ENCODE data around the gene PPP1R11. TPM values are rescaled to one million over a fixed set of nuclear protein-coding genes. Genes with fewer than 3 reads are reported as not detected.

Gene PPP1R11
- total and polyA plus RNA-seq, 12 donors: 30.6 to 75.4 (median 46.8) TPM

GRCh38 chr6:30102970-30103871, 36.2 kb downstream of the PPP1R11 start:
- Histone ChIP-seq H3K27me3 (peaks cover 4 to 79% (median 47%) of the 10 kb centered on the region in 7 donors), H3K4me1 (peaks cover 9 to 39% (median 29%) of the 10 kb centered on the region in 9 donors), H3K4me3 (peak overlapping the region in 9 of 10 donors; percentile 20 to 56 (median 49)), H3K27ac (peak overlapping the region in 9 of 10 donors; percentile 33 to 83 (median 65)), H3K9me3 (no peaks in the 10 kb centered on the region), H3K36me3 (no peaks in the 10 kb centered on the region)
- TF ChIP-seq CTCF (IDR thresholded peaks at IDR 0.05): peak; percentile 71 to 94 (median 89)
- peak; percentile 78 to 89 for DNase-seq
- ATAC-seq: peak; percentile 76 to 91 (median 83)
- WGBS, 2 donors: 2 to 3% methylated on average over 36 of the region's 36 CpGs
- intact Hi-C loops (cut with DNase I): loop anchor here in 8 of 10 donors (1.0 to 10.0 kb wide), 9 partner anchors 28 to 292 kb away; partner anchors contain the start of gene PPP1R11 (in 6 of the 8)

GRCh38 chr6:30103872-30104179, 36.8 kb downstream of the PPP1R11 start:
- H3K27me3 ChIP-seq: peaks cover 4 to 79% (median 47%) of the 10 kb centered on the region in 7 donors
- no peaks in the 10 kb centered on the region for H3K9me3 ChIP-seq
- TF ChIP-seq CTCF (IDR thresholded peaks at IDR 0.05): no peak
- no peaks in the 10 kb centered on the region for H3K36me3 ChIP-seq
- intact Hi-C loops (cut with DNase I): loop anchor here in 8 of 10 donors (1.0 to 10.0 kb wide), 8 partner anchors 27 to 291 kb away; partner anchors contain the start of gene PPP1R11 (in 5 of the 8)
- H3K4me3 ChIP-seq: peak overlapping the region in 8 of 10 donors; percentile 20 to 56 (median 49)
- H3K4me1 ChIP-seq: peaks cover 9 to 39% (median 29%) of the 10 kb centered on the region in 9 donors
- 46 to 52% methylated on average over 3 of the region's 3 CpGs for WGBS, 2 donors
- H3K27ac ChIP-seq: peak overlapping the region in 1 of 10 donors; percentile 23
- no peak for ATAC-seq
- DNase-seq: no peak

GRCh38 chr6:30104661-30105060, 37.7 kb downstream of the PPP1R11 start:
- H3K9me3 ChIP-seq: no peaks in the 10 kb centered on the region
- H3K36me3 ChIP-seq: no peaks in the 10 kb centered on the region
- intact Hi-C loops (cut with DNase I): loop anchor here in 6 of 10 donors (2.0 to 10.0 kb wide), 6 partner anchors 26 to 290 kb away; partner anchors contain the start of gene PPP1R11 (in 2 of the 6)
- H3K27me3 ChIP-seq: peaks cover 4 to 79% (median 48%) of the 10 kb centered on the region in 7 donors
- 88 to 90% methylated on average over 2 of the region's 2 CpGs for WGBS, 2 donors
- no peak for ATAC-seq
- TF ChIP-seq CTCF (IDR thresholded peaks at IDR 0.05): no peak
- no peak overlapping the region for H3K27ac ChIP-seq
- H3K4me3 ChIP-seq: no peak overlapping the region
- peaks cover 9 to 39% (median 29%) of the 10 kb centered on the region in 9 donors for H3K4me1 ChIP-seq
- DNase-seq: no peak

GRCh38 chr6:30111266-30111856, 44.4 kb downstream of the PPP1R11 start:
- no peaks in the 10 kb centered on the region for H3K36me3 ChIP-seq
- no peak for TF ChIP-seq CTCF (IDR thresholded peaks at IDR 0.05)
- H3K9me3 ChIP-seq: no peaks in the 10 kb centered on the region
- ATAC-seq (no peak), DNase-seq (no peak)
- H3K27ac ChIP-seq: no peak overlapping the region
- no peak overlapping the region for H3K4me3 ChIP-seq
- H3K4me1 ChIP-seq: no peaks in the 10 kb centered on the region
- H3K27me3 ChIP-seq: peaks cover 5 to 93% (median 81%) of the 10 kb centered on the region in 7 donors
- intact Hi-C loops (cut with DNase I): no loop called here
- 33 to 59% methylated on average over 27 of the region's 27 CpGs for WGBS, 2 donors
